ENCODE results near the gene NEUROD2. TPM values are rescaled to one million over a fixed set of nuclear protein-coding genes. Genes with fewer than 3 reads are reported as not detected.
A peak's percentile ranks its signal among the peaks of the same experiment; 100 is the strongest.

The NEUROD2 gene
- total RNA-seq, 2 donors from 2014 or later = 0.17 TPM; not detected in 1

- Histone ChIP-seq H3K9me3 (no peaks in the 10 kb centered on the region), H3K36me3 (no peaks in the 10 kb centered on the region), H3K4me3 (no peak overlapping the region), H3K27ac (no peak overlapping the region), H3K27me3 (replicated peaks; ENCODE audit: insufficient read depth) (no peaks in the 10 kb centered on the region), H3K4me1 (replicated peaks) (peaks cover 22% of the 10 kb centered on the region)
- DNase-seq (ENCODE audit: low spot score) = no peak
- WGBS = 64% methylated on average over 16 of the region's 16 CpGs
- intact Hi-C loops (cut with DNase I) = loop anchor here (2.0 to 5.0 kb wide), 4 partner anchors 50 to 132 kb away; partner anchors contain the start of gene MIEN1
- TF ChIP-seq POLR2AphosphoS5 (IDR thresholded peaks at IDR 0.05) = no peak
- no peak for TF ChIP-seq CTCF (IDR thresholded peaks at IDR 0.05)
- no peak for TF ChIP-seq POLR2A (IDR thresholded peaks at IDR 0.05)
Observed at GRCh38 chr17:39622380-39623006, 14.8 kb upstream of the NEUROD2 start.

DNA sequence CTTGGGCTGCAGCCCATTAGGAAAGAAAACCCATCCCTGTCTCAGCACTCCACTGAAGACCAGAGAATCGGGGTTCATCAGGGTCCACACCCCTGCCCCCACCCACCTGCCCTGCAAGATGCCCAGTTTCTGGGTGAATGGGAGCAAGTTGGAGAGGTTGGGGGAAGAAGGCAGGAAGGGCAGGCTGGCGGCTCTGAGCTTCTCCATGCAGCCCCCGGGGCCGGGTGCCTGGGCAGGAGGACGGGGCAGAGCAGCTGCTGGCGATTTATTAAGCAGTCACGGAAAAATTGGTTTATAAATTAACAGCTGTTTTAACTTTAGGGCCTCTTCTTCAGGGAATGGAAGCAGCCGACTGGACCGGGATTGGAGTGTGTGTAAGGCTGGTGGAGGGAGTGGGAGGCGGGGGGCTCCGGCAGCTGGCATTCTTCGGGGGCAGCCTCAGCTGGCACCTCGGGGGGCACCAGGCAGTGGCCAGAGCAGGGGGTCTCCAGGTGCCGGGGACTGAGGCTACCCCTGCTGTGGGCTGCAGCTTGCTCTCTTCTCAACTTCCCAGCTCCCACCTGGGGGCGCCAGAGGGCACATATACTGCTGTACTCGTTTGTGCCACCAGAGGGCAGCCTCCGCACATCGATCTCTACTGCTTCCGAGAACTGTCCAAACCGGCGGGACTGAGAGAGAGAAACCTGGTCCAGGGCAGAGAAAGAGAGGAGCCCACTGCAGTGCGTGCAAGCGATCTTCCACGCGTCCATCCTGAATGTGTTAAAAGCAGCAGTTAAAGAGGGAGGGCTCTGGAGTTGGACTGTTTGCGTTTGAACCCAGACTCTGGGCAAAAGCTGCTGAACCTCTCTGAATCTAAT, 14.0 kb upstream of the NEUROD2 start:
- intact Hi-C loops (cut with DNase I) = loop anchor here (2.0 to 5.0 kb wide), 4 partner anchors 51 to 133 kb away; partner anchors contain the start of gene MIEN1
- H3K36me3 ChIP-seq = no peaks in the 10 kb centered on the region
- H3K9me3 ChIP-seq = no peaks in the 10 kb centered on the region
- TF ChIP-seq POLR2A (IDR thresholded peaks at IDR 0.05) (no peak), CTCF (IDR thresholded peaks at IDR 0.05) (peak; percentile 98 to 100 (median 100)), POLR2AphosphoS5 (IDR thresholded peaks at IDR 0.05) (peak; percentile 84)
- H3K4me3 ChIP-seq = no peak overlapping the region
- peaks cover 22% of the 10 kb centered on the region for H3K4me1 ChIP-seq (replicated peaks)
- no peak overlapping the region for H3K27ac ChIP-seq
- peak; percentile 83 for DNase-seq (ENCODE audit: low spot score)
- WGBS = 11% methylated on average over 25 of the region's 26 CpGs
- no peaks in the 10 kb centered on the region for H3K27me3 ChIP-seq (replicated peaks; ENCODE audit: insufficient read depth)

- no peak for TF ChIP-seq CTCF (IDR thresholded peaks at IDR 0.05)
- TF ChIP-seq POLR2A (IDR thresholded peaks at IDR 0.05) = no peak
- no peak for TF ChIP-seq POLR2AphosphoS5 (IDR thresholded peaks at IDR 0.05)
- 50% methylated on average over 1 of the region's 1 CpG for WGBS
Observed at GRCh38 chr17:39619786-39620101, 12.0 kb upstream of the NEUROD2 start.

DNA sequence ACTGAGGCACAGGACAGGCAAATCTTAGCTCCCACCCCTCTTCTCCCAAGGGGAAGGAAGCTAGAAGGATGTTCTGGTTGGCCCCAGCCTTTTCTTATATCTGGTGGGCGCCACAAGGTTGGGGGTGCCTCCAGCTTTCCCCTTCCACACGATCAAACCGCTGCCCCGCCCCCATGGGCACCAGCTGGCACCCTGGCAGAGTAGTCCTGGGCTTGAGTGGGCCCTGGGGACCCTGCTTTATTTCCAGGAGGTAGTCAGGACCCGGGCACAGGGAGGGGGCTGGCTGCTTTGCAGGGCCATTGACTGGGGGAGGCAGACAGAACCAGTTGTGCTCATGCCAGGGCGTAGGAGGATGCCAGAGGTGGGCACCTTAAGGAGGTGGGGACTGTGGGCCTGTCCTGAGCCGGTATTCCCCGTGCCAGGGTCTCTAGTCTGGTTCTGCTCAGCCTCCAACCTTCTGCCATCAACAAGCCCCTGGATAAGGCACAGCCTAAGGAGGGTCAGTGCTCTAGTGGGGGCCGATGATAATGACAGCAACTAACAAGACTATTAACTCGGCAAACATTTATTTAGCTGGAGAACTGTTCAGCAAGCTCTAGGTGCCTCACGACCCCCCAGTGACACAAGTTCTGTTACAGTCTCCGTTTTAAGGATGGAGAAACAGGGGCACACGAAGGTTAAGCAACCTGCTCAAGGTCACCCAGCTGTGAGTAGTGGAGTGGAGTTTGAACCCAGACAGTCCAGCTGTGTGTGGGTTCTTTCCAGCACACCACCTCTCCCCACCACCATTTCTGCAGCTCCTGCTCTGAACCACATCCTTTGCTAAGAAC, 11.5 kb upstream of the NEUROD2 start:
- peak overlapping the region in 1 of 2 donors; percentile 55 for H3K27ac ChIP-seq
- WGBS = 51% methylated on average over 13 of the region's 13 CpGs
- H3K9me3 ChIP-seq = no peaks in the 10 kb centered on the region
- TF ChIP-seq POLR2A (IDR thresholded peaks at IDR 0.05) (no peak), CTCF (IDR thresholded peaks at IDR 0.05) (no peak), POLR2AphosphoS5 (IDR thresholded peaks at IDR 0.05) (no peak)
- peaks cover 9% of the 10 kb centered on the region for H3K4me1 ChIP-seq (replicated peaks)
- intact Hi-C loops (cut with DNase I) = no loop called here
- H3K4me3 ChIP-seq = no peak overlapping the region
- no peak for DNase-seq (ENCODE audit: low spot score)
- H3K36me3 ChIP-seq = no peaks in the 10 kb centered on the region
- H3K27me3 ChIP-seq (replicated peaks; ENCODE audit: insufficient read depth) = no peaks in the 10 kb centered on the region

More at GRCh38 chr17:39619786-39620101, 12.0 kb upstream of the NEUROD2 start:
- peaks cover 9% of the 10 kb centered on the region for H3K4me1 ChIP-seq (replicated peaks)
- no peak overlapping the region for H3K4me3 ChIP-seq
- DNase-seq (ENCODE audit: low spot score) = no peak
- no peaks in the 10 kb centered on the region for H3K27me3 ChIP-seq (replicated peaks; ENCODE audit: insufficient read depth)
- H3K36me3 ChIP-seq = no peaks in the 10 kb centered on the region
- intact Hi-C loops (cut with DNase I) = loop anchor here (5.0 kb wide), 3 partner anchors 53 to 113 kb away; partner anchors contain the start of gene MIEN1
- no peaks in the 10 kb centered on the region for H3K9me3 ChIP-seq
- no peak overlapping the region for H3K27ac ChIP-seq

Data from prostate gland (tissue), 2 donors.